Fibroblast of lung (primary cell): ENCODE measurements around the gene NUDT3. TPM values are rescaled to one million over a fixed set of nuclear protein-coding genes. Genes with fewer than 3 reads are reported as not detected.
"Not testable (repeated sequence)": the region's sequence is repeated elsewhere in the genome, so short reads cannot be mapped to it uniquely, and the experiment has no call there.

Experiments used
- DNase-seq, 2 donors: peaks; one replicate each; pipeline versions ENCODE4 v3.0.0 to v3.0.0-alpha.2; 2010; ENCODE audit warnings: low read depth in 2 of 2
- H2AFZ ChIP-seq: 2 replicates; pipeline ENCODE4 v1.5.1; 2012; ENCODE audit warnings: low read length, control low read depth, inconsistent platforms
- H3K27ac ChIP-seq: 2 replicates; pipeline ENCODE4 v1.5.1; 2011; ENCODE audit warnings: low read length, control low read depth; ENCODE audit not compliant: insufficient read depth
- H3K27me3 ChIP-seq: 2 replicates; pipeline ENCODE4 v1.5.1; 2011; ENCODE audit warnings: mild to moderate bottlenecking, low read length; ENCODE audit not compliant: control insufficient read depth, insufficient read depth
- H3K36me3 ChIP-seq: 2 replicates; pipeline ENCODE4 v1.5.1; 2011; ENCODE audit warnings: low read length; ENCODE audit not compliant: control insufficient read depth, insufficient read depth
- H3K4me1 ChIP-seq: 2 replicates; pipeline ENCODE4 v1.5.1; 2011; ENCODE audit warnings: low read length; ENCODE audit not compliant: control insufficient read depth, insufficient read depth; ENCODE audit errors: extremely low read depth
- H3K4me2 ChIP-seq: 2 replicates; pipeline ENCODE4 v1.5.1; 2011; ENCODE audit warnings: low read length, control low read depth; ENCODE audit not compliant: insufficient read depth; ENCODE audit errors: extremely low read depth
- H3K4me3 ChIP-seq, 4 experiments: fragments of 200-600 bp in 1 of 4; sonication (generic) in 1 of 4; replicated peaks in 1 of 4; 2 replicates each; pipeline ENCODE4 v1.5.1; 2011 to 2016; ENCODE audit warnings: low read length in 4 of 4, low read depth in 3 of 4, mild to moderate bottlenecking in 3 of 4, control low read depth in 2 of 4, inconsistent platforms in 1 of 4, mixed read lengths in 1 of 4; ENCODE audit not compliant: insufficient read depth in 1 of 4; ENCODE audit errors: control extremely low read depth in 1 of 4
- H3K79me2 ChIP-seq: 2 replicates; pipeline ENCODE4 v1.5.1; 2012; ENCODE audit warnings: mild to moderate bottlenecking, low read length, inconsistent platforms; ENCODE audit not compliant: control insufficient read depth, insufficient read depth
- H3K9ac ChIP-seq: 2 replicates; pipeline ENCODE4 v1.5.1; 2011; ENCODE audit warnings: mild to moderate bottlenecking, low read length, control low read depth; ENCODE audit not compliant: insufficient read depth
- H3K9me3 ChIP-seq: 2 replicates; pipeline ENCODE4 v1.5.1; 2012; ENCODE audit warnings: low read depth, low read length; ENCODE audit not compliant: control insufficient read depth, insufficient read depth
- H4K20me1 ChIP-seq: 2 replicates; pipeline ENCODE4 v1.5.1; 2011; ENCODE audit warnings: low read length; ENCODE audit not compliant: control insufficient read depth, insufficient read depth; ENCODE audit errors: extremely low read depth
- CTCF ChIP-seq, 2 donors: IDR thresholded peaks in 1 of 2; conservative IDR thresholded peaks in 1 of 2; 1 replicate in 1 of 2; 2 replicates in 1 of 2; pipeline ENCODE4 v1.5.1; 2011 to 2012; ENCODE audit warnings: low read length in 2 of 2, control low read depth in 1 of 2, inconsistent platforms in 1 of 2, low read depth in 1 of 2, mild to moderate bottlenecking in 1 of 2
- EZH2 ChIP-seq: IDR thresholded peaks from 2 replicates; pipeline ENCODE4 v1.5.1; 2012; ENCODE audit warnings: low read length, control low read depth, mild to moderate bottlenecking; ENCODE audit errors: missing control alignments
- polyA plus RNA-seq, 2 donors: library from polyadenylated mRNA; depleted of rRNA in 1 of 2; stranded (reverse) in 1 of 2; unstranded in 1 of 2; fragments of >200 nt; gene quantifications; 2 replicates each; pipeline ENCODE4 v1.2.1, GENCODE V29; 2011 to 2012; ENCODE audit warnings: missing spikeins in 1 of 2
- total RNA-seq: library from RNA; depleted of rRNA; stranded (reverse); fragments of >200 nt; gene quantifications from 2 replicates; pipeline ENCODE4 v1.2.1, GENCODE V29; 2014

The NUDT3 gene
- total and polyA plus RNA-seq, 2 donors (not counting 1 experiment from before 2014, with no cell fraction given), result 16.0 to 27.4 TPM

GRCh38 chr6:34381081-34381480 is 11.4 kb downstream of the NUDT3 start:
- Histone ChIP-seq H3K4me3 (no peak overlapping the region), H3K36me3 (no peaks in the 10 kb centered on the region), H3K9me3 (no peaks in the 10 kb centered on the region), H3K79me2 (peaks cover 67% of the 10 kb centered on the region), H4K20me1 (no peaks in the 10 kb centered on the region), H3K4me2 (no peak overlapping the region), H3K4me1 (peaks cover 7% of the 10 kb centered on the region), H3K9ac (no peak overlapping the region), H2AFZ (no peak overlapping the region), H3K27me3 (no peaks in the 10 kb centered on the region), H3K27ac (no peak overlapping the region)
- TF ChIP-seq EZH2 (no peak), CTCF (conservative IDR thresholded peaks at IDR 0.05 in 1 of 2, IDR thresholded peaks at IDR 0.05 in 1 of 2; ENCODE audit: low read depth in 1 of 2, low read length in 2 of 2) (no peak)
- DNase-seq, result peak in 1 of 2 donors; percentile 58

GRCh38 chr6:34378470-34378869 is 14.0 kb downstream of the NUDT3 start:
- no peaks in the 10 kb centered on the region for H3K27me3 ChIP-seq
- DNase-seq, result peak in 1 of 2 donors; percentile 34
- H3K4me2 ChIP-seq, result no peak overlapping the region
- no peak for TF ChIP-seq EZH2
- no peak for TF ChIP-seq CTCF (conservative IDR thresholded peaks at IDR 0.05 in 1 of 2, IDR thresholded peaks at IDR 0.05 in 1 of 2; ENCODE audit: low read depth in 1 of 2, low read length in 2 of 2)
- H3K79me2 ChIP-seq, result peaks cover 58% of the 10 kb centered on the region
- peaks cover 4% of the 10 kb centered on the region for H3K4me1 ChIP-seq
- no peaks in the 10 kb centered on the region for H4K20me1 ChIP-seq
- no peaks in the 10 kb centered on the region for H3K9me3 ChIP-seq
- no peak overlapping the region for H3K4me3 ChIP-seq
- H3K36me3 ChIP-seq, result no peaks in the 10 kb centered on the region
- no peak overlapping the region for H3K9ac ChIP-seq
- H2AFZ ChIP-seq, result no peak overlapping the region
- H3K27ac ChIP-seq, result no peak overlapping the region

- H4K20me1 ChIP-seq, result no peaks in the 10 kb centered on the region
Measured at GRCh38 chr6:34377984-34378383, 14.5 kb downstream of the NUDT3 start.

GRCh38 chr6:34377571-34377970 is 14.9 kb downstream of the NUDT3 start:
- not testable (repeated sequence) for H2AFZ ChIP-seq, H3K4me1 ChIP-seq, H3K4me3 ChIP-seq, H4K20me1 ChIP-seq, H3K9ac ChIP-seq, H3K27ac ChIP-seq, H3K4me2 ChIP-seq, H3K36me3 ChIP-seq, H3K27me3 ChIP-seq, H3K9me3 ChIP-seq
- DNase-seq, result peak in 1 of 2 donors; percentile 10
- peaks cover 59% of the 10 kb centered on the region for H3K79me2 ChIP-seq

More at GRCh38 chr6:34377984-34378383, 14.5 kb downstream of the NUDT3 start:
- Histone ChIP-seq H3K4me1 (peaks cover 2% of the 10 kb centered on the region), H3K27me3 (no peaks in the 10 kb centered on the region), H3K36me3 (no peaks in the 10 kb centered on the region), H3K4me2 (no peak overlapping the region), H2AFZ (no peak overlapping the region), H3K9me3 (no peaks in the 10 kb centered on the region), H3K9ac (no peak overlapping the region), H3K4me3 (no peak overlapping the region), H3K79me2 (peaks cover 60% of the 10 kb centered on the region), H3K27ac (no peak overlapping the region)
- TF ChIP-seq EZH2, result no peak
- TF ChIP-seq CTCF (conservative IDR thresholded peaks at IDR 0.05 in 1 of 2, IDR thresholded peaks at IDR 0.05 in 1 of 2; ENCODE audit: low read depth in 1 of 2, low read length in 2 of 2), result no peak
- peak in 1 of 2 donors; percentile 35 for DNase-seq
